Measurements from ENCODE around the gene CX3CR1. TPM values are rescaled to one million over a fixed set of nuclear protein-coding genes. Genes with fewer than 3 reads are reported as not detected.

CX3CR1 gene
- total and polyA plus RNA-seq, 10 of the 15 experiments (the other 5 are each of a cell fraction or from before 2014, with no cell fraction given), result 0.05 to 0.53 (median 0.15) TPM

- TF ChIP-seq RAD21 (IDR thresholded peaks at IDR 0.05; ENCODE audit: insufficient read depth, low read depth, low read length) (no peak), SMARCA5 (IDR thresholded peaks at IDR 0.05) (no peak), MTA2 (IDR thresholded peaks at IDR 0.05; ENCODE audit: low read depth) (no peak)
Observed at GRCh38 chr3:39249453-39250115, 30.3 kb downstream of the CX3CR1 start (continued).

DNA sequence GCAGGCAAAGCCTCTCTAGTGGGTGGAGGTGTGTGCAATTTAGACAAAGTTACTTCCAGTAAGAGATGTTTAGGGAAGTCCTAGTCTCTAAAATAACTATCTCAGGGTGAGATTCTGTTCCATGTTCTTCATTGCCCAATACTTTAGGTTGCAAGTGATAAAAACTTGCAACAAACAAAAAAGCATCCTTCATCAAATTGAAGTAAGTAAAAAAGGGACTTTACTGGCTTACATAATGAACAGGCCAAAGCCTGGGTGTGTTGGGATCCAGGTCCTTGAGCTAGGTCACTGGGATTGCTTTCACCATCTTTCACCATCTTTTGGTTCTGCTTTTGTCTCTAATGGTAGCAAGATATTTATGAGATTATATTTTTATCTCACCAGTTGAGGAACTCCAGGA is 38.3 kb downstream of the CX3CR1 start:
- FAIRE-seq (no peak), DNase-seq (ENCODE audit: low read depth, low spot score) (no peak), ATAC-seq (no peak)
- no peaks in the 10 kb centered on the region for H4K20me1 ChIP-seq (ENCODE audit: control insufficient read depth, insufficient read depth)
- no TSS peak for BruUV-seq (replicated peaks)
- no peaks in the 10 kb centered on the region for H3K79me2 ChIP-seq (ENCODE audit: control insufficient read depth, insufficient read depth, low read length)
- H3K9ac ChIP-seq (ENCODE audit: control insufficient read depth, insufficient read depth, low read length), result no peak overlapping the region
- POLR2A ChIA-PET, result no interaction called here
- CTCF ChIA-PET, result no interaction called here
- H3K4me2 ChIP-seq (ENCODE audit: control insufficient read depth, insufficient read depth), result no peak overlapping the region
- H2AFZ ChIP-seq (ENCODE audit: control insufficient read depth, low read depth, low read length), result no peak overlapping the region
- in situ Hi-C loops (cut with MboI) (no loop called here), intact Hi-C loops (cut with micrococcal nuclease; ENCODE audit: unreplicated experiment) (no loop called here)
- H3K27me3 ChIP-seq (replicated peaks in 1 of 2; ENCODE audit: control insufficient read depth in 2 of 2, insufficient read depth in 2 of 2, low read length in 1 of 2), result peaks cover 2 to 7% of the 10 kb centered on the region in 2 experiments
- RAD21 ChIA-PET (ENCODE audit: unreplicated experiment), result no interaction called here
- H3K4me3 ChIP-seq, result no peak overlapping the region
- TF ChIP-seq MLLT1 (IDR thresholded peaks at IDR 0.05), result no peak
- TF ChIP-seq, protein P1, sequence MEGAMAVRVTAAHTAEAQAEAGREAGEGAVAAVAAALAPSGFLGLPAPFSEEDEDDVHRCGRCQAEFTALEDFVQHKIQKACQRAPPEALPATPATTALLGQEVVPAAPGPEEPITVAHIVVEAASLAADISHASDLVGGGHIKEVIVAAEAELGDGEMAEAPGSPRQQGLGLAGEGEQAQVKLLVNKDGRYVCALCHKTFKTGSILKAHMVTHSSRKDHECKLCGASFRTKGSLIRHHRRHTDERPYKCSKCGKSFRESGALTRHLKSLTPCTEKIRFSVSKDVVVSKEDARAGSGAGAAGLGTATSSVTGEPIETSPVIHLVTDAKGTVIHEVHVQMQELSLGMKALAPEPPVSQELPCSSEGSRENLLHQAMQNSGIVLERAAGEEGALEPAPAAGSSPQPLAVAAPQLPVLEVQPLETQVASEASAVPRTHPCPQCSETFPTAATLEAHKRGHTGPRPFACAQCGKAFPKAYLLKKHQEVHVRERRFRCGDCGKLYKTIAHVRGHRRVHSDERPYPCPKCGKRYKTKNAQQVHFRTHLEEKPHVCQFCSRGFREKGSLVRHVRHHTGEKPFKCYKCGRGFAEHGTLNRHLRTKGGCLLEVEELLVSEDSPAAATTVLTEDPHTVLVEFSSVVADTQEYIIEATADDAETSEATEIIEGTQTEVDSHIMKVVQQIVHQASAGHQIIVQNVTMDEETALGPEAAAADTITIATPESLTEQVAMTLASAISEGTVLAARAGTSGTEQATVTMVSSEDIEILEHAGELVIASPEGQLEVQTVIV (IDR thresholded peaks at IDR 0.05; ENCODE audit: borderline replicate concordance, partially characterized antibody), result no peak
- H3K36me3 ChIP-seq (ENCODE audit: control insufficient read depth in 2 of 2, insufficient read depth in 2 of 2, low read length in 1 of 2), result no peaks in the 10 kb centered on the region
- no peaks in the 10 kb centered on the region for H3K9me3 ChIP-seq (replicated peaks; ENCODE audit: control insufficient read depth, insufficient read depth, low read length)
- no peaks in the 10 kb centered on the region for H3K4me1 ChIP-seq (ENCODE audit: control insufficient read depth, insufficient read depth, low read length)
- SMC1A ChIA-PET (ENCODE audit: uncharacterized antibody, unreplicated experiment), result no interaction called here
- no peak overlapping the region for H3K27ac ChIP-seq (ENCODE audit: control insufficient read depth, insufficient read depth)
